GM23338 (cell line): Measurements from ENCODE around the gene CFAP251. TPM values are rescaled to one million over a fixed set of nuclear protein-coding genes. Genes with fewer than 3 reads are reported as not detected.

Experiments used
- ATAC-seq: fragments of 200-7000 bp; cut with Tn5 transposase; 3 replicates; pipeline ENCODE4 v1.9.1; 2020
- DNase-seq: peaks from one replicate; pipeline ENCODE4 v3.0.0-alpha.2; 2015; ENCODE audit warnings: low spot score
- H2AFZ ChIP-seq: fragments of 200-600 bp; sonication (generic); 2 replicates; pipeline ENCODE4 v1.8.0; 2016; ENCODE audit warnings: antibody characterized with exemption, mild to moderate bottlenecking, moderate library complexity
- H3F3A ChIP-seq: fragments of 200-600 bp; sonication (generic); replicated peaks from 2 replicates; pipeline ENCODE4 v1.8.0; 2017; ENCODE audit warnings: antibody characterized with exemption, mixed run types, low read depth
- H3K27ac ChIP-seq: fragments of 200-600 bp; sonication (generic); 2 replicates; pipeline ENCODE4 v1.6.1; 2016; ENCODE audit warnings: low read depth
- H3K27me3 ChIP-seq: fragments of 200-600 bp; sonication (generic); 2 replicates; pipeline ENCODE4 v1.8.0; 2016; ENCODE audit warnings: mild to moderate bottlenecking, mixed run types, moderate library complexity; ENCODE audit not compliant: insufficient read depth
- H3K36me3 ChIP-seq: fragments of 200-600 bp; sonication (generic); 2 replicates; pipeline ENCODE4 v1.8.0; 2016; ENCODE audit warnings: mild to moderate bottlenecking; ENCODE audit not compliant: insufficient read depth
- H3K4me1 ChIP-seq: fragments of 200-600 bp; sonication (generic); 2 replicates; pipeline ENCODE4 v1.8.0; 2016; ENCODE audit warnings: mild to moderate bottlenecking, moderate library complexity; ENCODE audit not compliant: insufficient read depth
- H3K4me2 ChIP-seq: fragments of 200-600 bp; sonication (generic); 2 replicates; pipeline ENCODE4 v1.7.1; 2017; ENCODE audit warnings: mixed run types
- H3K4me3 ChIP-seq: fragments of 200-600 bp; sonication (generic); 2 replicates; pipeline ENCODE4 v1.6.1; 2016; ENCODE audit warnings: mixed run types
- H3K79me2 ChIP-seq: fragments of 200-600 bp; sonication (generic); replicated peaks from 2 replicates; pipeline ENCODE4 v1.8.0; 2017; ENCODE audit warnings: mild to moderate bottlenecking; ENCODE audit not compliant: insufficient read depth
- H3K9me2 ChIP-seq: fragments of 200-600 bp; sonication (generic); 2 replicates; pipeline ENCODE4 v1.8.0; 2017; ENCODE audit not compliant: insufficient read depth
- H4K20me1 ChIP-seq: fragments of 200-600 bp; sonication (generic); replicated peaks from 2 replicates; pipeline ENCODE4 v1.8.0; 2017; ENCODE audit warnings: mild to moderate bottlenecking; ENCODE audit not compliant: insufficient read depth
- H3K27ac Mint-ChIP-seq: 2 replicates; pipeline ENCODE4 v1.8.0; 2020; ENCODE audit warnings: inconsistent platforms, mild to moderate bottlenecking, moderate library complexity, mixed read lengths
- H3K27me3 Mint-ChIP-seq: 3 replicates; pipeline ENCODE4 v1.8.0; 2022; ENCODE audit warnings: low read depth, mild to moderate bottlenecking, moderate library complexity, mixed read lengths, inconsistent platforms; ENCODE audit not compliant: insufficient read depth, poor library complexity
- H3K36me3 Mint-ChIP-seq: 3 replicates; pipeline ENCODE4 v1.8.0; 2021; ENCODE audit warnings: low read depth, mild to moderate bottlenecking, inconsistent platforms, moderate library complexity, mixed read lengths
- H3K4me1 Mint-ChIP-seq: 3 replicates; pipeline ENCODE4 v1.8.0; 2020; ENCODE audit warnings: mild to moderate bottlenecking, inconsistent platforms, mixed read lengths
- H3K4me3 Mint-ChIP-seq: 3 replicates; pipeline ENCODE4 v1.8.0; 2021; ENCODE audit warnings: moderate library complexity, mild to moderate bottlenecking, inconsistent platforms, mixed read lengths
- H3K9me3 Mint-ChIP-seq: 3 replicates; pipeline ENCODE4 v1.8.0; 2020; ENCODE audit warnings: moderate library complexity, mild to moderate bottlenecking, inconsistent platforms, mixed read lengths
- CREB1 ChIP-seq: fragments of 250-450 bp; sonication (Bioruptor Pico); IDR thresholded peaks from 2 replicates; pipeline ENCODE4 v1.5.0; 2020; ENCODE audit warnings: low read depth, mild to moderate bottlenecking, moderate library complexity
- EZH2 ChIP-seq: fragments of 200-600 bp; sonication (generic); IDR thresholded peaks from one replicate; pipeline ENCODE4 v1.8.0; 2017; ENCODE audit warnings: antibody characterized with exemption, mild to moderate bottlenecking, low read depth; ENCODE audit not compliant: unreplicated experiment
- EZH2phosphoT487 ChIP-seq: fragments of 200-600 bp; sonication (generic); IDR thresholded peaks from one replicate; pipeline ENCODE4 v1.8.1; 2018; ENCODE audit warnings: antibody characterized with exemption; ENCODE audit not compliant: unreplicated experiment
- ZNF114 ChIP-seq: fragments of 250-450 bp; sonication (Bioruptor Pico); IDR thresholded peaks from 2 replicates; pipeline ENCODE4 v1.5.0; 2020; ENCODE audit warnings: mild to moderate bottlenecking, moderate library complexity
- ZNF331 ChIP-seq: fragments of 250-450 bp; sonication (Bioruptor Pico); IDR thresholded peaks from 2 replicates; pipeline ENCODE4 v1.5.0; 2020; ENCODE audit warnings: low read depth, mild to moderate bottlenecking, moderate library complexity
- polyA plus RNA-seq: library from polyadenylated mRNA; unstranded; fragments of >200 nt; fragmentation: Nextera tagmentation; extraction: Ambion mirVana; gene quantifications from 2 replicates; pipeline ENCODE4 v1.2.1, GENCODE V29; 2016
- total RNA-seq: library from RNA; depleted of rRNA; stranded (reverse); fragments of >200 nt; shearing (Covaris generic); gene quantifications from 2 replicates; pipeline ENCODE4 v1.2.3, GENCODE V29; 2014
- TF ChIP-seq, protein P1 (sequence below): fragments of 250-450 bp; sonication (Bioruptor Pico); IDR thresholded peaks from 2 replicates; pipeline ENCODE4 v1.5.0; 2020; ENCODE audit warnings: mild to moderate bottlenecking, moderate library complexity
- TF ChIP-seq, protein P2 (sequence below): IDR thresholded peaks from one replicate; pipeline ENCODE4 v1.6.1; 2018; ENCODE audit warnings: antibody characterized with exemption; ENCODE audit not compliant: unreplicated experiment

Gene CFAP251
- total and polyA plus RNA-seq, 2 experiments from 2014 or later = 1.4 to 2.5 TPM

DNA sequence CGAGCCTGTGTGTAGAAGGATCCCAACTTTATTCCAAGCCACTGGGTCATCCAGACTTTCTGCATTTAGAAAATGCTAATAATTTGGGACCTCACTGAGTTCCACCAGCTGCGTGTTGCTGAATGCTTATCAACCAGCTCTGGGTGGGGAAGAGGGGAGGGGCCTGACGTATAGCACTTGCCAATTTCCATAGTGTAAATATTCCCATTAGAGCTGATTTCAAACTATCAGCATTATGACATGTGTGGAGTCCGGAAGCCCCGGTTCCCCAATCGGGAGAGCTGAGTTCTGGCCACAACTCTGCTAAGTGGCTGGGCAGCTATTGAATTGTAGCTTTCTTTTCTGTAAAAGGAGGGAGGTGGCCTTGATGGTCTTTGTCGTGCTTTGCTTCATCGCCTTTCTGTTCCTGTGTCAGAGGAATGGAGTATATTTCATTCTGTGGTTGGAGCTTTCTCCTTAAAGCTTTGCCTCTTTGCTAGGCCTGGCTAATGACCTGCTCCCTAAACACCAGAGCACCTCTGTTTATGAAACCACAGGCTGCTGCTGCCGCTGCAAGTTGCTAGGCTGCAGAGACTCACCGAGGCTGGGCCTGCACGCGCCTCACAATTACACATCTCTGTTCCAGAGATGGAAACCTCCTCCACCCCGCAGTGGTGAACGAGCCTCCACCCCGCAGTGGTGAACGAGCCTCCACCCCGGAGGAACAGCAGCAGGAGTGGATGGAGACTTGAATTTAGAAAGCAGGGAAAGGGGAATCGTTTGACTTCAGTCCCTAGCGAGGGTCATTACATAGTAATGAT is 95.6 kb downstream of the CFAP251 start (continued):
- TF ChIP-seq CREB1 (CRISPR knock-in tag) = no peak
- TF ChIP-seq, protein P1, sequence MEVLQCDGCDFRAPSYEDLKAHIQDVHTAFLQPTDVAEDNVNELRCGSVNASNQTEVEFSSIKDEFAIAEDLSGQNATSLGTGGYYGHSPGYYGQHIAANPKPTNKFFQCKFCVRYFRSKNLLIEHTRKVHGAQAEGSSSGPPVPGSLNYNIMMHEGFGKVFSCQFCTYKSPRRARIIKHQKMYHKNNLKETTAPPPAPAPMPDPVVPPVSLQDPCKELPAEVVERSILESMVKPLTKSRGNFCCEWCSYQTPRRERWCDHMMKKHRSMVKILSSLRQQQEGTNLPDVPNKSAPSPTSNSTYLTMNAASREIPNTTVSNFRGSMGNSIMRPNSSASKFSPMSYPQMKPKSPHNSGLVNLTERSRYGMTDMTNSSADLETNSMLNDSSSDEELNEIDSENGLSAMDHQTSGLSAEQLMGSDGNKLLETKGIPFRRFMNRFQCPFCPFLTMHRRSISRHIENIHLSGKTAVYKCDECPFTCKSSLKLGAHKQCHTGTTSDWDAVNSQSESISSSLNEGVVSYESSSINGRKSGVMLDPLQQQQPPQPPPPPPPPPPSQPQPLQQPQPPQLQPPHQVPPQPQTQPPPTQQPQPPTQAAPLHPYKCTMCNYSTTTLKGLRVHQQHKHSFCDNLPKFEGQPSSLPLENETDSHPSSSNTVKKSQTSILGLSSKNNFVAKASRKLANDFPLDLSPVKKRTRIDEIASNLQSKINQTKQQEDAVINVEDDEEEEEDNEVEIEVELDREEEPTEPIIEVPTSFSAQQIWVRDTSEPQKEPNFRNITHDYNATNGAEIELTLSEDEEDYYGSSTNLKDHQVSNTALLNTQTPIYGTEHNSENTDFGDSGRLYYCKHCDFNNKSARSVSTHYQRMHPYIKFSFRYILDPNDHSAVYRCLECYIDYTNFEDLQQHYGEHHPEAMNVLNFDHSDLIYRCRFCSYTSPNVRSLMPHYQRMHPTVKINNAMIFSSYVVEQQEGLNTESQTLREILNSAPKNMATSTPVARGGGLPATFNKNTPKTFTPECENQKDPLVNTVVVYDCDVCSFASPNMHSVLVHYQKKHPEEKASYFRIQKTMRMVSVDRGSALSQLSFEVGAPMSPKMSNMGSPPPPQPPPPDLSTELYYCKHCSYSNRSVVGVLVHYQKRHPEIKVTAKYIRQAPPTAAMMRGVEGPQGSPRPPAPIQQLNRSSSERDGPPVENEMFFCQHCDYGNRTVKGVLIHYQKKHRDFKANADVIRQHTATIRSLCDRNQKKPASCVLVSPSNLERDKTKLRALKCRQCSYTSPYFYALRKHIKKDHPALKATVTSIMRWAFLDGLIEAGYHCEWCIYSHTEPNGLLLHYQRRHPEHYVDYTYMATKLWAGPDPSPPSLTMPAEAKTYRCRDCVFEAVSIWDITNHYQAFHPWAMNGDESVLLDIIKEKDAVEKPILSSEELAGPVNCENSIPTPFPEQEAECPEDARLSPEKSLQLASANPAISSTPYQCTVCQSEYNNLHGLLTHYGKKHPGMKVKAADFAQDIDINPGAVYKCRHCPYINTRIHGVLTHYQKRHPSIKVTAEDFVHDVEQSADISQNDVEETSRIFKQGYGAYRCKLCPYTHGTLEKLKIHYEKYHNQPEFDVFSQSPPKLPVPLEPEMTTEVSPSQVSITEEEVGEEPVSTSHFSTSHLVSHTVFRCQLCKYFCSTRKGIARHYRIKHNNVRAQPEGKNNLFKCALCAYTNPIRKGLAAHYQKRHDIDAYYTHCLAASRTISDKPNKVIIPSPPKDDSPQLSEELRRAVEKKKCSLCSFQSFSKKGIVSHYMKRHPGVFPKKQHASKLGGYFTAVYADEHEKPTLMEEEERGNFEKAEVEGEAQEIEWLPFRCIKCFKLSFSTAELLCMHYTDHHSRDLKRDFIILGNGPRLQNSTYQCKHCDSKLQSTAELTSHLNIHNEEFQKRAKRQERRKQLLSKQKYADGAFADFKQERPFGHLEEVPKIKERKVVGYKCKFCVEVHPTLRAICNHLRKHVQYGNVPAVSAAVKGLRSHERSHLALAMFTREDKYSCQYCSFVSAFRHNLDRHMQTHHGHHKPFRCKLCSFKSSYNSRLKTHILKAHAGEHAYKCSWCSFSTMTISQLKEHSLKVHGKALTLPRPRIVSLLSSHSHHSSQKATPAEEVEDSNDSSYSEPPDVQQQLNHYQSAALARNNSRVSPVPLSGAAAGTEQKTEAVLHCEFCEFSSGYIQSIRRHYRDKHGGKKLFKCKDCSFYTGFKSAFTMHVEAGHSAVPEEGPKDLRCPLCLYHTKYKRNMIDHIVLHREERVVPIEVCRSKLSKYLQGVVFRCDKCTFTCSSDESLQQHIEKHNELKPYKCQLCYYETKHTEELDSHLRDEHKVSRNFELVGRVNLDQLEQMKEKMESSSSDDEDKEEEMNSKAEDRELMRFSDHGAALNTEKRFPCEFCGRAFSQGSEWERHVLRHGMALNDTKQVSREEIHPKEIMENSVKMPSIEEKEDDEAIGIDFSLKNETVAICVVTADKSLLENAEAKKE (CRISPR knock-in tag) = no peak

DNA sequence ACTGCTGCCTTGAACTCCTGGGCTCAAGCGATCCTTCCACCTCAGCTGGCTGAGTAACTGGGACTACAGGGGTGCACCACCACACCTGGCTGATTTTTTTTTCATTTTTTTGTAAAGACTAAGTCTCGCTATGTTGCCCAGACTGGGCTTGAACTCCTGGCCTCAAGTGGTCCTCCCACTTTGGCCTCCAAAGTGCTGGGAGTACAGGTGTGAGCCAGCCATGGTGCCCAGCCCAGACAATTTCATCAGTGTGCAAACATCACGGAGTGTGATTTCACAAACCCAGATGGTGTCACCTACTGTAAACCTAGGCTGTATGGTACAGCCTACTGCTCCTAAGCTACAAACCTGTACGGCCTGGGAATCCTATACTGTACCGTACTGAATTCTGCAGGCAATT is 96.4 kb downstream of the CFAP251 start:
- Histone ChIP-seq H3K27ac (no peak overlapping the region), H3F3A (no peaks in the 10 kb centered on the region), H3K9me2 (no peaks in the 10 kb centered on the region), H3K4me3 (no peak overlapping the region), H3K4me1 (no peaks in the 10 kb centered on the region; the same call in 1 of the 2 replicates), H3K4me2 (no peak overlapping the region), H3K36me3 (no peaks in the 10 kb centered on the region), H3K79me2 (no peaks in the 10 kb centered on the region), H3K27me3 (peaks cover 14% of the 10 kb centered on the region), H4K20me1 (no peaks in the 10 kb centered on the region), H2AFZ (no peak overlapping the region)
- ATAC-seq (no peak), DNase-seq (no peak)
- no peaks in the 10 kb centered on the region for H3K9me3 Mint-ChIP-seq
- H3K4me3 Mint-ChIP-seq = no peak overlapping the region
- peaks cover 14% of the 10 kb centered on the region for H3K27me3 Mint-ChIP-seq
- no peaks in the 10 kb centered on the region for H3K4me1 Mint-ChIP-seq
- no peak overlapping the region for H3K27ac Mint-ChIP-seq
- H3K36me3 Mint-ChIP-seq = no peaks in the 10 kb centered on the region
- no peak for TF ChIP-seq EZH2phosphoT487
- TF ChIP-seq ZNF114 = no peak
- no peak for TF ChIP-seq EZH2
- no peak for TF ChIP-seq CREB1 (CRISPR knock-in tag)
- TF ChIP-seq, protein P2, sequence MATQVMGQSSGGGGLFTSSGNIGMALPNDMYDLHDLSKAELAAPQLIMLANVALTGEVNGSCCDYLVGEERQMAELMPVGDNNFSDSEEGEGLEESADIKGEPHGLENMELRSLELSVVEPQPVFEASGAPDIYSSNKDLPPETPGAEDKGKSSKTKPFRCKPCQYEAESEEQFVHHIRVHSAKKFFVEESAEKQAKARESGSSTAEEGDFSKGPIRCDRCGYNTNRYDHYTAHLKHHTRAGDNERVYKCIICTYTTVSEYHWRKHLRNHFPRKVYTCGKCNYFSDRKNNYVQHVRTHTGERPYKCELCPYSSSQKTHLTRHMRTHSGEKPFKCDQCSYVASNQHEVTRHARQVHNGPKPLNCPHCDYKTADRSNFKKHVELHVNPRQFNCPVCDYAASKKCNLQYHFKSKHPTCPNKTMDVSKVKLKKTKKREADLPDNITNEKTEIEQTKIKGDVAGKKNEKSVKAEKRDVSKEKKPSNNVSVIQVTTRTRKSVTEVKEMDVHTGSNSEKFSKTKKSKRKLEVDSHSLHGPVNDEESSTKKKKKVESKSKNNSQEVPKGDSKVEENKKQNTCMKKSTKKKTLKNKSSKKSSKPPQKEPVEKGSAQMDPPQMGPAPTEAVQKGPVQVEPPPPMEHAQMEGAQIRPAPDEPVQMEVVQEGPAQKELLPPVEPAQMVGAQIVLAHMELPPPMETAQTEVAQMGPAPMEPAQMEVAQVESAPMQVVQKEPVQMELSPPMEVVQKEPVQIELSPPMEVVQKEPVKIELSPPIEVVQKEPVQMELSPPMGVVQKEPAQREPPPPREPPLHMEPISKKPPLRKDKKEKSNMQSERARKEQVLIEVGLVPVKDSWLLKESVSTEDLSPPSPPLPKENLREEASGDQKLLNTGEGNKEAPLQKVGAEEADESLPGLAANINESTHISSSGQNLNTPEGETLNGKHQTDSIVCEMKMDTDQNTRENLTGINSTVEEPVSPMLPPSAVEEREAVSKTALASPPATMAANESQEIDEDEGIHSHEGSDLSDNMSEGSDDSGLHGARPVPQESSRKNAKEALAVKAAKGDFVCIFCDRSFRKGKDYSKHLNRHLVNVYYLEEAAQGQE = no peak
- no peak for TF ChIP-seq ZNF331
